KMS-11 (cell line): ENCODE measurements around the gene WSCD2.

Experiments
- H2AFZ ChIP-seq: fragments of 200-600 bp; sonication (generic); 2 replicates; pipeline ENCODE4 v1.6.1; 2016; ENCODE audit warnings: antibody characterized with exemption, mixed run types, low read depth
- H3K27ac ChIP-seq: fragments of 200-600 bp; sonication (generic); 2 replicates; pipeline ENCODE4 v1.6.1; 2016; ENCODE audit warnings: mild to moderate bottlenecking, mixed run types
- H3K27me3 ChIP-seq: fragments of 200-600 bp; sonication (generic); 2 replicates; pipeline ENCODE4 v1.6.1; 2017; ENCODE audit warnings: mild to moderate bottlenecking, low read depth, mixed run types, moderate library complexity; ENCODE audit not compliant: insufficient read depth
- H3K36me3 ChIP-seq: fragments of 200-600 bp; sonication (generic); 2 replicates; pipeline ENCODE4 v1.6.1; 2017; ENCODE audit warnings: mild to moderate bottlenecking, mixed run types; ENCODE audit not compliant: insufficient read depth
- H3K4me1 ChIP-seq: fragments of 200-600 bp; sonication (generic); 2 replicates; pipeline ENCODE4 v1.6.1; 2016; ENCODE audit warnings: mild to moderate bottlenecking, low read depth, mixed run types; ENCODE audit not compliant: poor library complexity, severe bottlenecking
- H3K4me2 ChIP-seq: fragments of 200-600 bp; sonication (generic); 2 replicates; pipeline ENCODE4 v1.7.0; 2016; ENCODE audit warnings: mild to moderate bottlenecking, mixed run types
- H3K4me3 ChIP-seq: fragments of 200-600 bp; sonication (generic); IDR thresholded peaks from 2 replicates; pipeline ENCODE4 v1.6.1; 2017; ENCODE audit warnings: low read depth, low read length, mixed read lengths; ENCODE audit not compliant: insufficient read depth
- H3K79me2 ChIP-seq: fragments of 200-600 bp; sonication (generic); 2 replicates; pipeline ENCODE4 v1.6.1; 2016; ENCODE audit warnings: low read depth, mixed run types; ENCODE audit not compliant: insufficient read depth
- H3K9ac ChIP-seq: fragments of 200-600 bp; sonication (generic); 2 replicates; pipeline ENCODE4 v1.6.1; 2016; ENCODE audit warnings: mild to moderate bottlenecking, mixed run types
- H4K20me1 ChIP-seq: fragments of 200-600 bp; sonication (generic); 2 replicates; pipeline ENCODE4 v1.6.1; 2016; ENCODE audit warnings: mild to moderate bottlenecking, mixed run types; ENCODE audit not compliant: insufficient read depth
- TF ChIP-seq, protein P1 (sequence below): fragments of 200-600 bp; sonication (generic); conservative IDR thresholded peaks from 2 replicates; pipeline ENCODE4 v1.6.1; 2017; ENCODE audit warnings: low read depth, mild to moderate bottlenecking, antibody characterized with exemption, low read length, moderate library complexity, mixed read lengths

Gene WSCD2

DNA sequence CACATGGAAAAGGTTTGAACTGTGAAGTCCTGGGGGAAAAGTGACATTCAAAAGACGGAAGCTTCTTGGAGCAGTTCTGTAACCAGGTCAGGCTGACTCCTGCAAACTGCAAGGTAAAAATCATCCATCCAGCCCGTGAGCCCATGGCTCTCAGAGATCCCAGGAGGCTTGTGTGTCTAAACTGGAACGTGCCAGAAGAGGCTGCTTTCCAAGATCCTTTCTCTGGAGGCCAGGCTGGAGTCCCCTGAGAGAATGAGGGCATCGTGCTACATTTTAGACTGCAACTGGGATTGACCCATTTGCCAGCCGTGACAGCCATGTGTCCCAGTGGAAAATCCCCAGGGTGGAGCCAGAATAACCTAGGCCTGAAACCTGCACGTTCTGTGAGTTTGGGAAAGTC, 7.8 kb upstream of the WSCD2 start:
- Histone ChIP-seq H2AFZ (no peak overlapping the region), H3K27ac (no peak overlapping the region), H3K4me1 (no peaks in the 10 kb centered on the region), H3K4me3 (no peak overlapping the region), H3K9ac (no peak overlapping the region), H4K20me1 (no peaks in the 10 kb centered on the region), H3K27me3 (no peaks in the 10 kb centered on the region), H3K79me2 (no peaks in the 10 kb centered on the region), H3K4me2 (no peak overlapping the region), H3K36me3 (no peaks in the 10 kb centered on the region)
- TF ChIP-seq, protein P1, sequence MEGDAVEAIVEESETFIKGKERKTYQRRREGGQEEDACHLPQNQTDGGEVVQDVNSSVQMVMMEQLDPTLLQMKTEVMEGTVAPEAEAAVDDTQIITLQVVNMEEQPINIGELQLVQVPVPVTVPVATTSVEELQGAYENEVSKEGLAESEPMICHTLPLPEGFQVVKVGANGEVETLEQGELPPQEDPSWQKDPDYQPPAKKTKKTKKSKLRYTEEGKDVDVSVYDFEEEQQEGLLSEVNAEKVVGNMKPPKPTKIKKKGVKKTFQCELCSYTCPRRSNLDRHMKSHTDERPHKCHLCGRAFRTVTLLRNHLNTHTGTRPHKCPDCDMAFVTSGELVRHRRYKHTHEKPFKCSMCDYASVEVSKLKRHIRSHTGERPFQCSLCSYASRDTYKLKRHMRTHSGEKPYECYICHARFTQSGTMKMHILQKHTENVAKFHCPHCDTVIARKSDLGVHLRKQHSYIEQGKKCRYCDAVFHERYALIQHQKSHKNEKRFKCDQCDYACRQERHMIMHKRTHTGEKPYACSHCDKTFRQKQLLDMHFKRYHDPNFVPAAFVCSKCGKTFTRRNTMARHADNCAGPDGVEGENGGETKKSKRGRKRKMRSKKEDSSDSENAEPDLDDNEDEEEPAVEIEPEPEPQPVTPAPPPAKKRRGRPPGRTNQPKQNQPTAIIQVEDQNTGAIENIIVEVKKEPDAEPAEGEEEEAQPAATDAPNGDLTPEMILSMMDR: no peak

DNA sequence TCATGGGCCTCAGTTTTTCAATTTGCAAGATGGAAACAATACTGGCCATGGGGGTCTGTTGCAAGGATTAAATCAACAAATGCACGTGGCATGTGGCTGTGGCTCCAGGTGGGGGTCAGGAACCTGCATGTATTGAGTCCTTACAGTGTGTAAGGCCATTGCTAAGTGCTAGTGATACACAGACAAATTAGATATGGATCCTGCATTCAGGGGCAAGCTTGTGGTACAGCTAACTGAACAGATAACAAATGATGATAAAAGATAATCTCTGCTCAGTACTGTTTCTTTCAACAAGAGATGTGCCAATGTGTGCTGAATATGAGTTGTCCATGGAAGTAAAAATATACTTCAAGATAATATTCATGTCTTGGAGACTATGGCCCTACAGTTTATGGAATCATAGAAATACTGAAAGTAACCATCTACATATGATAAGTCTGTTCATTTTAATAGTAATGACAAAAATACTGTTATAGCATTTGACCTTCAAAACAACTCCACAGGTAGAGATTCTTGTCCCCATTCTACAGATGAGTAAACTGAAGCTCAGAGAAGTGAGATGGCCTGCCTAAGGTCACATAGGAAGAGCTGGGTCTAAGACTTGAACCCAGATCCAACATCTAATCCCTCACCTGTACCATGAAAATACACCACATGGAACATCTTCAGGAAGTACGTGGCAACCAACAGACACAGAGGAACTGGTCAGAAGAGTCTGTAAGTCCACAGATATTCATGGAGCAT, 7.2 kb upstream of the WSCD2 start:
- Histone ChIP-seq H3K4me3 (no peak overlapping the region), H3K4me1 (no peaks in the 10 kb centered on the region), H3K4me2 (no peak overlapping the region), H3K79me2 (no peaks in the 10 kb centered on the region), H3K36me3 (no peaks in the 10 kb centered on the region), H3K27ac (no peak overlapping the region), H3K9ac (no peak overlapping the region), H3K27me3 (no peaks in the 10 kb centered on the region), H4K20me1 (no peaks in the 10 kb centered on the region), H2AFZ (no peak overlapping the region)
- TF ChIP-seq, protein P1: no peak

DNA sequence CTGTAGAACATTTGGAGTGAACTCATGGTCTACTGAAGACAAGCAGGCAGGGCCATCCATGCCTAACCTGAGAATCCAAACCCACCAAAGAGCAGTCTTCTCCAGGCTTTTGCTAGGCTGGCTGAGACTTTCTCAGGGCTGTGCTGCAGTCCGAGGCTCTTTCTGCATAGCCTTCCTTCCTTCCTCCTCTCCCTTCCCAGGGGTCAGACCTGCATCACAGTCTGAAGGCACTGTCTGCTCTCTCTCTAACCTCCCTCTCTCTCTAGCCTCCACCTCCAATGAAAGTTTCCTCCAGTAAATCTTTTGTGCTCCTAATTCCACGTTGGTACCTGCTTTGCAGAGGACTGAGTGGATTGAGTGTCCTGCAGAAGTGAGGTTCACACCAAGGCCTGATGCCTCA, 6.4 kb upstream of the WSCD2 start:
- Histone ChIP-seq H2AFZ (no peak overlapping the region), H3K9ac (no peak overlapping the region)

DNA sequence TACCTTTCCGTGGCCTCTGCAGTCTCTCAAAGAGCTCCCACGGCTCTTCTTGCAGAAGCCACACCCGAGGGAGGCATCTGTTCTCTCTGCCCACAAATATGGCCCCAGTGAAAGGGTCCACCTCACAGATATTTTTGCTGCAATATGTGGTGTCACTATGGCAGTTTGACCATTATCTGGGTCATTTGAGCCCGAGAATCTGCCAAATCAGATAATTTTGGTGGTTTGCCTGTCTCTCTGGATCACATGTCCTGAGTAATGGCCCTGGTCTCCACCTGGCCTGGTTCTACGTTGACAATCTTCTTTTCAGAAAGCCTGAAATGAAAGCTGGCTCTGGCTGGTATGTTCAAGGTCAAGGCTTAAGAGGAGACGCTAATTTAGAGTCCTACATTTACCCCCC, 5.7 kb upstream of the WSCD2 start:
- Histone ChIP-seq H4K20me1 (no peaks in the 10 kb centered on the region), H3K27ac (no peak overlapping the region), H3K4me1 (no peaks in the 10 kb centered on the region), H3K27me3 (no peaks in the 10 kb centered on the region), H2AFZ (no peak overlapping the region), H3K36me3 (no peaks in the 10 kb centered on the region), H3K4me2 (no peak overlapping the region), H3K9ac (no peak overlapping the region), H3K4me3 (no peak overlapping the region), H3K79me2 (no peaks in the 10 kb centered on the region)
- TF ChIP-seq, protein P1: no peak

More for the DNA sequence above, 6.4 kb upstream of the WSCD2 start:
- Histone ChIP-seq H4K20me1 (no peaks in the 10 kb centered on the region), H3K4me2 (no peak overlapping the region), H3K4me1 (no peaks in the 10 kb centered on the region), H3K36me3 (no peaks in the 10 kb centered on the region), H3K27me3 (no peaks in the 10 kb centered on the region), H3K27ac (no peak overlapping the region), H3K79me2 (no peaks in the 10 kb centered on the region), H3K4me3 (no peak overlapping the region)
- TF ChIP-seq, protein P1: no peak
